Spleen (tissue), 11 donors: ENCODE data around the gene CHRNG. TPM values are rescaled to one million over a fixed set of nuclear protein-coding genes. Genes with fewer than 3 reads are reported as not detected.
A peak's percentile ranks its signal among the peaks of the same experiment; 100 is the strongest.

Source experiments
- DNase-seq: peaks from one replicate; pipeline ENCODE4 v3.0.0-alpha.2; 2020
- H3K27ac ChIP-seq, 8 donors: fragments of 200-600 bp; sonication (generic) in 7 of 8; 1 replicate in 4 of 8; 2 replicates in 4 of 8; pipeline versions ENCODE4 v1.5.0 to v1.8.0; 2016 to 2021; ENCODE audit warnings: inconsistent platforms in 4 of 8, mild to moderate bottlenecking in 4 of 8, moderate library complexity in 1 of 8
- H3K27me3 ChIP-seq, 7 donors: fragments of 200-600 bp; sonication (generic) in 6 of 7; replicated peaks in 1 of 7; 1 replicate in 4 of 7; 2 replicates in 3 of 7; pipeline versions ENCODE4 v1.5.0 to v1.8.0; 2016 to 2021; ENCODE audit warnings: inconsistent platforms in 3 of 7, mild to moderate bottlenecking in 1 of 7
- H3K36me3 ChIP-seq, 6 donors: fragments of 200-600 bp; sonication (generic) in 5 of 6; 1 replicate in 4 of 6; 2 replicates in 2 of 6; pipeline versions ENCODE4 v1.5.0 to v1.8.0; 2016 to 2021; ENCODE audit warnings: inconsistent platforms in 2 of 6
- H3K4me1 ChIP-seq, 6 donors: fragments of 200-600 bp; sonication (generic) in 5 of 6; 1 replicate in 3 of 6; 2 replicates in 3 of 6; pipeline versions ENCODE4 v1.5.0 to v1.8.0; 2016 to 2021; ENCODE audit warnings: inconsistent platforms in 3 of 6
- H3K4me3 ChIP-seq, 8 donors: fragments of 200-600 bp; sonication (generic) in 7 of 8; 1 replicate in 4 of 8; 2 replicates in 4 of 8; pipeline versions ENCODE4 v1.5.0 to v1.8.0; 2016 to 2021; ENCODE audit warnings: inconsistent platforms in 4 of 8, mild to moderate bottlenecking in 4 of 8, moderate library complexity in 2 of 8
- H3K9me3 ChIP-seq, 8 donors: fragments of 200-600 bp; sonication (generic) in 7 of 8; 1 replicate in 4 of 8; 2 replicates in 4 of 8; pipeline versions ENCODE4 v1.5.0 to v1.8.0; 2016 to 2021; ENCODE audit warnings: inconsistent platforms in 4 of 8
- CTCF ChIP-seq, 11 experiments: fragments of 200-600 bp in 7 of 11; fragments of 450-650 bp in 4 of 11; sonication (generic) in 4 of 11; IDR thresholded peaks in 8 of 11; conservative IDR thresholded peaks in 3 of 11; 1 replicate in 7 of 11; 2 replicates in 4 of 11; pipeline versions ENCODE4 v1.4.0 to v1.8.0; 2016 to 2021; ENCODE audit warnings: antibody characterized with exemption in 11 of 11, inconsistent platforms in 4 of 11, mild to moderate bottlenecking in 1 of 11
- POLR2A ChIP-seq, 3 donors: fragments of 450-650 bp; IDR thresholded peaks; one replicate each; pipeline ENCODE4 v1.5.1; 2017; ENCODE audit warnings: antibody characterized with exemption in 3 of 3, mild to moderate bottlenecking in 1 of 3
- POLR2AphosphoS5 ChIP-seq, 3 donors: sonication (generic); formaldehyde crosslinking; IDR thresholded peaks; one replicate each; pipeline ENCODE4 v1.5.1; 2017; ENCODE audit warnings: antibody characterized with exemption in 3 of 3
- WGBS, 5 donors: extraction: QIAGEN DNeasy Blood & Tissue Kit in 3 of 5; methylation state at CpG; one replicate each; pipeline versions ENCODE4 v1.1.5 to v1.1.7; 2013 to 2018; 5-methylcytosine and 5-hydroxymethylcytosine counted together
- intact Hi-C: fragments of 100-400 bp; cut with DNase I; formaldehyde crosslinking; loops from one replicate; pipeline ENCODE4 v1.15.0; 2023; ENCODE audit warnings: low total_unique reads
- polyA plus RNA-seq, 3 donors: library from polyadenylated mRNA; stranded (reverse); fragments of 200-250 nt; gene quantifications; one replicate each; pipeline ENCODE4 v1.2.1, GENCODE V29; 2013
- total RNA-seq, 7 donors: library from RNA; depleted of rRNA in 3 of 7; stranded (reverse); fragments of >200 nt in 3 of 7; fragmentation: NEBNext Ultra II Directional in 4 of 7; extraction: Animal tissue kit (Norgen Biotek cat#: 25700) in 4 of 7; gene quantifications; one replicate each; pipeline versions ENCODE4 v1.1.0 to v1.2.1, GENCODE V29; 2016 to 2021
- donor health status: healthy with polysubstance abuse.
- donor health status: DM: no; HTN: no; CAD: no; lungs with moderate emphysema.
- donor health status: DM: no; HTN: no; CAD: no.
- donor health status: Bipolar disorder and iron deficiency.
- donor health status: healthy.
- donor health status: DM: no; HTN: no; CAD: no.
- donor health status: DM: yes; HTN: yes; CAD: no.

Gene CHRNG
- total and polyA plus RNA-seq, 10 donors = 0.06 TPM; not detected in 9

- no peaks in the 10 kb centered on the region for H3K27me3 ChIP-seq
- H3K4me3 ChIP-seq = no peak overlapping the region
- TF ChIP-seq CTCF (IDR thresholded peaks at IDR 0.05 in 8 of 11, conservative IDR thresholded peaks at IDR 0.05 in 3 of 11) (no peak), POLR2AphosphoS5 (IDR thresholded peaks at IDR 0.05) (no peak), POLR2A (IDR thresholded peaks at IDR 0.05) (no peak)
- no peaks in the 10 kb centered on the region for H3K9me3 ChIP-seq
- H3K36me3 ChIP-seq = peaks cover 13 to 85% (median 57%) of the 10 kb centered on the region in 6 donors
- DNase-seq = no peak
- no peak overlapping the region for H3K27ac ChIP-seq
- 79 to 92% (median 88%) methylated on average over 3 of the region's 3 CpGs for WGBS, 5 donors
- intact Hi-C loops = no loop called here
- H3K4me1 ChIP-seq = peaks cover 16 to 50% (median 36%) of the 10 kb centered on the region in 6 donors
These were observed 16.9 kb downstream of the CHRNG start for GRCh38 chr2:232556426-232556825.

DNA sequence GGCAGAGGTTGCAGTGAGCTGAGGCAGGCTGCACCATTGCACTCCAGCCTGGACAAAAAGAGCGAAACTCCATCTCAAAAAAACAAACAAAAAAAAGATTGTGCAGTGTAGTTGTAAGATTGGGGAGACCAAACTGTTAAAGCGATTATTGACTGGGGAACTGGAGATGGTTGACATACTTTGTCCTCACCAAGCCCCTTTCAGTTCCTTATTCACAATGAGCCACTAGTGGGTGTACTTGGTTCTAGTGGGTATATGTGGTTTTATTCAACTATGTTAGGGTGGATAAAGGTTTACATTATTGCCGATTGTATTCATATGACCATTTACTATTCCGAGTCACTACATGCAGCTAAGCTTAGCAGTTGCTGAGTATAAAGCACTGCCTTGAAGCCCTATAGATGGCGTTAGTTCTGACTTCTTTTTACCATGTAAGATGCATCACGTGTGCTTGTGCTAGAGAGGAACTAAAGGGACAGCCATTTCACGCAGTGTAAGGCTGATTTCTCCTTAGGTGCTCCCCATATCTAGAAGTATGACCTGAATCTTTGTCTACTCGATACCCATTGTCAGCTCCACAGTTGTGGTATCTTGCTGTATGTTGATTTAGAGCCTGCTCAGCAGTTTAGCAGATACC, 23.1 kb downstream of the CHRNG start:
- Histone ChIP-seq H3K27ac (peak overlapping the region in 1 of 8 donors; percentile 4), H3K27me3 (no peaks in the 10 kb centered on the region), H3K9me3 (no peaks in the 10 kb centered on the region), H3K36me3 (peaks cover 9 to 100% (median 91%) of the 10 kb centered on the region in 6 donors), H3K4me1 (peaks cover 0 to 7% (median 0%) of the 10 kb centered on the region in 6 donors), H3K4me3 (no peak overlapping the region)
- TF ChIP-seq CTCF (IDR thresholded peaks at IDR 0.05 in 8 of 11, conservative IDR thresholded peaks at IDR 0.05 in 3 of 11) = peak in 1 of 11 experiments; percentile 9
- no peak for TF ChIP-seq POLR2A (IDR thresholded peaks at IDR 0.05)
- DNase-seq = no peak
- intact Hi-C loops = no loop called here
- WGBS, 5 donors = 67 to 83% (median 75%) methylated on average over 8 of the region's 8 CpGs

- 45 to 66% (median 52%) methylated on average over 3 of the region's 3 CpGs for whole genome bisulfite sequencing, 5 donors
- DNase-seq = no peak
These were observed 24.1 kb downstream of the CHRNG start for GRCh38 chr2:232563580-232563979.

More at GRCh38 chr2:232563580-232563979, 24.1 kb downstream of the CHRNG start:
- Histone ChIP-seq H3K36me3 (peaks cover 9 to 100% (median 92%) of the 10 kb centered on the region in 6 donors), H3K27me3 (no peaks in the 10 kb centered on the region), H3K4me1 (peaks cover 0 to 7% (median 0%) of the 10 kb centered on the region in 6 donors), H3K4me3 (no peak overlapping the region), H3K27ac (no peak overlapping the region), H3K9me3 (no peaks in the 10 kb centered on the region)
- TF ChIP-seq POLR2A (IDR thresholded peaks at IDR 0.05) (no peak), CTCF (IDR thresholded peaks at IDR 0.05 in 8 of 11, conservative IDR thresholded peaks at IDR 0.05 in 3 of 11) (no peak), POLR2AphosphoS5 (IDR thresholded peaks at IDR 0.05) (no peak)
- intact Hi-C loops = no loop called here
